Measurements from ENCODE around the gene SNORC. TPM values are rescaled to one million over a fixed set of nuclear protein-coding genes. Genes with fewer than 3 reads are reported as not detected.

SNORC gene
- total RNA-seq, 1 donor from 2014 or later, result not detected

- no peak for TF ChIP-seq EZH2phosphoT487 (IDR thresholded peaks at IDR 0.05)
- TF ChIP-seq EZH2 (IDR thresholded peaks at IDR 0.05), result no peak
- no peak for TF ChIP-seq CTCF (IDR thresholded peaks at IDR 0.05)
- H3K27me3 ChIP-seq, result no peaks in the 10 kb centered on the region
- H3F3A ChIP-seq (ENCODE audit: low read depth), result no peaks in the 10 kb centered on the region
- no peaks in the 10 kb centered on the region for H4K20me1 ChIP-seq (ENCODE audit: low read depth)
- H3K36me3 ChIP-seq, result no peaks in the 10 kb centered on the region
- no peaks in the 10 kb centered on the region for H3K79me2 ChIP-seq (ENCODE audit: low read depth)
- no peak overlapping the region for H3K4me2 ChIP-seq
- no peak overlapping the region for H3K9ac ChIP-seq
- Mint-ChIP-seq H3K36me3 (peaks cover 3% of the 10 kb centered on the region), H3K27me3 (ENCODE audit: insufficient read depth, low read depth) (peaks cover 16% of the 10 kb centered on the region), H3K27ac (no peak overlapping the region), H3K9me3 (no peaks in the 10 kb centered on the region), H3K4me1 (peaks cover 24% of the 10 kb centered on the region), H3K4me3 (no peak overlapping the region)
- H2AFZ ChIP-seq (replicated peaks), result no peak overlapping the region
- no peak overlapping the region for H3K4me3 ChIP-seq
- DNase-seq (ENCODE audit: low spot score), result no peak
- peaks cover 12% of the 10 kb centered on the region for H3K4me1 ChIP-seq
- H3K27ac ChIP-seq, result no peak overlapping the region
- no peaks in the 10 kb centered on the region for H3K9me3 ChIP-seq (ENCODE audit: low read depth)
Observed at GRCh38 chr2:232888839-232889529, 18.9 kb downstream of the SNORC start.

- H3K4me1 ChIP-seq, result peaks cover 12% of the 10 kb centered on the region
- Mint-ChIP-seq H3K27me3 (ENCODE audit: insufficient read depth, low read depth) (peaks cover 16% of the 10 kb centered on the region), H3K27ac (peak overlapping the region; percentile 51), H3K4me3 (no peak overlapping the region), H3K36me3 (peaks cover 1% of the 10 kb centered on the region), H3K4me1 (peaks cover 28% of the 10 kb centered on the region), H3K9me3 (no peaks in the 10 kb centered on the region)
- H3K27ac ChIP-seq, result no peak overlapping the region
- no peaks in the 10 kb centered on the region for H3F3A ChIP-seq (ENCODE audit: low read depth)
- no peaks in the 10 kb centered on the region for H3K9me3 ChIP-seq (ENCODE audit: low read depth)
- no peak overlapping the region for H3K9ac ChIP-seq
- H3K4me3 ChIP-seq, result no peak overlapping the region
- no peaks in the 10 kb centered on the region for H3K36me3 ChIP-seq
- DNase-seq (ENCODE audit: low spot score), result no peak
- no peaks in the 10 kb centered on the region for H3K79me2 ChIP-seq (ENCODE audit: low read depth)
- no peak overlapping the region for H3K4me2 ChIP-seq
- H3K27me3 ChIP-seq, result no peaks in the 10 kb centered on the region
- TF ChIP-seq CTCF (IDR thresholded peaks at IDR 0.05), result no peak
- no peak for TF ChIP-seq EZH2phosphoT487 (IDR thresholded peaks at IDR 0.05)
- no peak for TF ChIP-seq EZH2 (IDR thresholded peaks at IDR 0.05)
- no peak overlapping the region for H2AFZ ChIP-seq (replicated peaks)
- H4K20me1 ChIP-seq (ENCODE audit: low read depth), result no peaks in the 10 kb centered on the region
Observed at GRCh38 chr2:232889876-232890401, 19.9 kb downstream of the SNORC start.

GRCh38 chr2:232890536-232890895, 20.5 kb downstream of the SNORC start:
- no peak overlapping the region for H3K27ac ChIP-seq
- no peaks in the 10 kb centered on the region for H3K36me3 ChIP-seq
- H3F3A ChIP-seq (ENCODE audit: low read depth), result no peaks in the 10 kb centered on the region
- Mint-ChIP-seq H3K9me3 (no peaks in the 10 kb centered on the region), H3K4me3 (peak overlapping the region; percentile 69), H3K27me3 (ENCODE audit: insufficient read depth, low read depth) (peaks cover 16% of the 10 kb centered on the region), H3K27ac (no peak overlapping the region), H3K36me3 (peaks cover 1% of the 10 kb centered on the region), H3K4me1 (peaks cover 31% of the 10 kb centered on the region)
- H3K79me2 ChIP-seq (ENCODE audit: low read depth), result no peaks in the 10 kb centered on the region
- H2AFZ ChIP-seq (replicated peaks), result peak overlapping the region; percentile 89
- H3K9me3 ChIP-seq (ENCODE audit: low read depth), result no peaks in the 10 kb centered on the region
- H3K9ac ChIP-seq, result no peak overlapping the region
- no peak for DNase-seq (ENCODE audit: low spot score)
- peak overlapping the region; percentile 16 for H3K4me3 ChIP-seq
- peaks cover 12% of the 10 kb centered on the region for H3K4me1 ChIP-seq
- H4K20me1 ChIP-seq (ENCODE audit: low read depth), result no peaks in the 10 kb centered on the region
- no peaks in the 10 kb centered on the region for H3K27me3 ChIP-seq
- H3K4me2 ChIP-seq, result peak overlapping the region; percentile 70
- TF ChIP-seq CTCF (IDR thresholded peaks at IDR 0.05) (no peak), EZH2phosphoT487 (IDR thresholded peaks at IDR 0.05) (no peak), EZH2 (IDR thresholded peaks at IDR 0.05) (no peak)
